ENCODE data around the gene PPFIBP1. TPM values are rescaled to one million over a fixed set of nuclear protein-coding genes. Genes with fewer than 3 reads are reported as not detected.

Gene PPFIBP1
- total RNA-seq, 2 donors from 2014 or later, result 63.9 to 67.5 TPM

DNA sequence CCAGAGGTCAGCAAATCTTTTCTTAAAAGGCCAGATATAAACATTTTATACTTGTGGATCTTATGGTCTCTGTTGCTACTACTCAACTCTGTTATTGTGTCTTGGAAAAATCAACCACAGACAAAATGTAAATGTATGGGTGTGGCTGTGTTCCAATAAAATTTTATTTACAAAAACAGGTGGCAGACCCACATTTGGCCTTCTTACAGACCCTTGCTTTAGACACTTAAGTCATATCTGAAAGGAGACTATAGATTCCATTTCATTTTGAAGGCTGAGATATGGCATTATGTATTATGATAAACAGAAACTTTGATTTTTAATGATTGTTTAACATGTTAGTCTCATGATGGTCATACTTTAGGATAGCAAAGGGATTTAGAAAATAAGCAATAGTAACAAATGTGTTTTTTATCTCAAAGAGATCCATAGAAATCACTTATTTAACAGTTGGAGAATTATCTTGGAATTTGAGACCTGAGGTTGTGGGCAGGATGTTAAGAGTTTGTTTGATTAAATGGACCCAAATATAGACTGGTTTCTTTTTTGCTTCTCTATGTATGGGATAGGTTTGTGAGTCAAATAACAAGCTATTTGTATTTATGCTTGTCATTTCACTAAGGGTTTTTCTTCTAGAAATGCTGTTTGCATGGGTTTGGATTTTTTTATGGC lies 51.2 kb downstream of the PPFIBP1 start:
- Histone ChIP-seq H3K9me3 (no peaks in the 10 kb centered on the region), H3K4me1 (no peaks in the 10 kb centered on the region), H3K4me3 (no peak overlapping the region), H3K36me3 (replicated peaks in 1 of 2; ENCODE audit: insufficient read depth in 1 of 2, low read depth in 2 of 2) (no peaks in the 10 kb centered on the region), H3K27ac (no peak overlapping the region), H3K27me3 (no peaks in the 10 kb centered on the region)
- intact Hi-C loops (cut with DNase I), result no loop called here
- TF ChIP-seq POLR2A (IDR thresholded peaks at IDR 0.05), result no peak
- no peak for DNase-seq
- no peak for ATAC-seq

DNA sequence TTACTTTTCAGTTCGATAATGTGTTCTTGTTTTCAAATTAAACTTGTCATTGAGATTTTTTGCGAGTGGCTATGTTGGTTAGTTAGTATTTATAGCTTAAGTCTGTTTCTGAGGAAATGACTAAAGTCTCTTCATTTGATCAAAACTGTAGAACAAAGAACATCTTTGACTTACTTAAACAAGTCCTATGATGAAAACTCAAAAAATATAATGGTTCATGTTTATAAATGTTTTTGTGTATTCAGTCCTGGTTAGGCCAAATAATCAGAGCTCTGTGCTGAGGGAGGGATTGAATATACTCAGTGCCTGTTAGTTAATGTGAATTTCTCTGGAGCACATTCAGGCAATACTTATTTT lies 51.7 kb downstream of the PPFIBP1 start:
- WGBS, 2 donors, result 48 to 57% methylated on average over 2 of the region's 2 CpGs
- intact Hi-C loops (cut with DNase I), result no loop called here
- ATAC-seq (no peak), DNase-seq (no peak)
- TF ChIP-seq, protein P1, sequence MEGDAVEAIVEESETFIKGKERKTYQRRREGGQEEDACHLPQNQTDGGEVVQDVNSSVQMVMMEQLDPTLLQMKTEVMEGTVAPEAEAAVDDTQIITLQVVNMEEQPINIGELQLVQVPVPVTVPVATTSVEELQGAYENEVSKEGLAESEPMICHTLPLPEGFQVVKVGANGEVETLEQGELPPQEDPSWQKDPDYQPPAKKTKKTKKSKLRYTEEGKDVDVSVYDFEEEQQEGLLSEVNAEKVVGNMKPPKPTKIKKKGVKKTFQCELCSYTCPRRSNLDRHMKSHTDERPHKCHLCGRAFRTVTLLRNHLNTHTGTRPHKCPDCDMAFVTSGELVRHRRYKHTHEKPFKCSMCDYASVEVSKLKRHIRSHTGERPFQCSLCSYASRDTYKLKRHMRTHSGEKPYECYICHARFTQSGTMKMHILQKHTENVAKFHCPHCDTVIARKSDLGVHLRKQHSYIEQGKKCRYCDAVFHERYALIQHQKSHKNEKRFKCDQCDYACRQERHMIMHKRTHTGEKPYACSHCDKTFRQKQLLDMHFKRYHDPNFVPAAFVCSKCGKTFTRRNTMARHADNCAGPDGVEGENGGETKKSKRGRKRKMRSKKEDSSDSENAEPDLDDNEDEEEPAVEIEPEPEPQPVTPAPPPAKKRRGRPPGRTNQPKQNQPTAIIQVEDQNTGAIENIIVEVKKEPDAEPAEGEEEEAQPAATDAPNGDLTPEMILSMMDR (IDR thresholded peaks at IDR 0.05), result no peak
- no peak for TF ChIP-seq POLR2A (IDR thresholded peaks at IDR 0.05)
- Histone ChIP-seq H3K4me3 (no peak overlapping the region), H3K4me1 (no peaks in the 10 kb centered on the region), H3K27ac (no peak overlapping the region), H3K9me3 (no peaks in the 10 kb centered on the region), H3K27me3 (no peaks in the 10 kb centered on the region), H3K36me3 (replicated peaks in 1 of 2; ENCODE audit: insufficient read depth in 1 of 2, low read depth in 2 of 2) (no peaks in the 10 kb centered on the region)

DNA sequence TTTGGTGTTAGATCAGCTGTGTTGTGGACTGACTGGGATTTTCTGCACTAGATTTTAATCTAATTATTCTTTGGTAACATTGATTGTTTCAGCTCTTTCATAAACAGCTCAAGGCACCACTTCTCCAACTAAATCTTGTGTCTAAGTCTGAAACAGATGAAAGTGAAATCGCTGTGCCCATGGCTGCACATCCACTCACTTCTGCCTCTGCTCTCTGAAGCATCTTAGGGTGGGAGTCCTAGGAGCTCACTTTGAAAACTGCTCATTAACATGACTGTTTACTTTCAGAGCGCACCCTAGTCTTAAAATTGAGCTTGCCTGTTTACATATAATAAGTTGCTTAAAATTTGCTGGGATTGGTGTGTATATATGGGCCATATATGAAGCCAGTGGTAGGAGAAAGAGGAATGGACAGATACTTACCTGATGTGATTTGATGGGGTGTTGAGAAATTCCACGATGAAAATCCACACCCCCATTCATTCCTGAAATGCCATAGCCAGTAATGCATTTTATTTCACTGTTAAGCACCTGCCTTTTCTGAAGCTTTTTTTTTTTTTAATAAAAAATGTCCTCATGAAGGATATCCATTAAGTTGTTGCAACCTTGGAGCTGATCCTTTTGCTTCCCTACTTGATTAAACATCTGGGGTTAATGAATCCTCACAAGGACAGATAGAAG lies 52.8 kb downstream of the PPFIBP1 start:
- no peaks in the 10 kb centered on the region for H3K4me1 ChIP-seq
- WGBS, 2 donors, result 81 to 84% methylated on average over 3 of the region's 3 CpGs
- H3K36me3 ChIP-seq (replicated peaks in 1 of 2; ENCODE audit: insufficient read depth in 1 of 2, low read depth in 2 of 2), result no peaks in the 10 kb centered on the region
- no peak overlapping the region for H3K27ac ChIP-seq
- ATAC-seq (no peak), DNase-seq (no peak)
- no peak overlapping the region for H3K4me3 ChIP-seq
- no peaks in the 10 kb centered on the region for H3K27me3 ChIP-seq
- TF ChIP-seq, protein P1 (IDR thresholded peaks at IDR 0.05), result no peak
- no peak for TF ChIP-seq POLR2A (IDR thresholded peaks at IDR 0.05)
- no peaks in the 10 kb centered on the region for H3K9me3 ChIP-seq
- intact Hi-C loops (cut with DNase I), result no loop called here

DNA sequence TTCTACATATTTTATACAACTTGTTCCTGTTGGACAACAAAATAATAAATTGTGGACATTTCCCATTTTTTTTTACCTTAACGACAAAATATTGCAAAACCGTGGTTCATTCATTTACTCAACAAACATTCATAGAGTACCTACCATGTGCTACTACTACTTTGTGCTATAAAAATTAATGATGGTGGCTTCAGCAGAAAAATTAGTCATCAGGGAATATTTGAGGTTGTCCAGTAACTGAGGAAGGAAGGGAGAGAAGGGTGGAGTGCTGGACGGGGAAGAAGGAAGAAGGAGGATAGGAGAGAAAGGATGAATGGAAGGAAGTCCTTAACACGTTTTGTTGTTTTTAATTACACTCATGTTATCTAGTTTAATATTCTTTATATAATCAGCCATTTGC lies 53.7 kb downstream of the PPFIBP1 start:
- intact Hi-C loops (cut with DNase I), result no loop called here
- WGBS, 2 donors, result 73 to 81% methylated on average over 4 of the region's 4 CpGs
- H3K36me3 ChIP-seq (replicated peaks in 1 of 2; ENCODE audit: insufficient read depth in 1 of 2, low read depth in 2 of 2), result no peaks in the 10 kb centered on the region
- H3K4me3 ChIP-seq, result no peak overlapping the region
- ATAC-seq (no peak), DNase-seq (no peak)
- H3K27ac ChIP-seq, result no peak overlapping the region
- TF ChIP-seq, protein P1 (IDR thresholded peaks at IDR 0.05), result no peak
- no peak for TF ChIP-seq POLR2A (IDR thresholded peaks at IDR 0.05)
- H3K9me3 ChIP-seq, result no peaks in the 10 kb centered on the region
- peaks cover 5% of the 10 kb centered on the region for H3K4me1 ChIP-seq
- H3K27me3 ChIP-seq, result no peaks in the 10 kb centered on the region

DNA sequence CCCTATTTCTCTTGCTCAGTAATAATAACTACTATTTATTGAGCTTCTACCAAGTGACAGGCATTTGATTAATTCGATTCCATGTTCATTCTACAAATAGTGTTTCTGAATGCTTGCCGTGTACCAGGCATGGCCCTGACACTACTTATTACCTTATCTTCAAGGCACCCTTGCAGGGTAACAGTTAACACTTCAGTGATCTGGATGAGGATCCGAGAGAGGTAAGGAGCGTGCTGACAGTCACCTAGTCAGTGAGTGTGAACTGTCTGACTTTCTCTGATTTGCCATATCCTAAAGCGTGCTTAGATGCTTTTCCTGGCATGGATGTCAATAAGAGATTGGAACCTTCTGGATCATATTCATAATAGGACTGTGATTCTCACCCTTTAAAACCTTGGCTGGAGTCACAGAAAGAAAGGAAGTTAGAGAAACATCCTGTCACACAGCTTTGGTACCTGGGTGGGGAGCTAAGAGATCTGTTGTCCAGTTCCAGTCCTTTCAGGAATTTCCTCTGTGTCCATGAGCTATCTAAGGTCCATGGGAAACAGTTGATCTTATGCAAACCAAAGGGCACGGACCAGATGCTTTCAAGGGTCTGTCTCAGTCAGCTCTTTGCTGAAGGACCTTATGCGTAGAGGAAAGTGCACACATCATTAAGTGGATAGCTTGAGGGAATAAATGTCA lies 54.8 kb downstream of the PPFIBP1 start:
- H3K4me1 ChIP-seq, result peaks cover 10% of the 10 kb centered on the region
- no peaks in the 10 kb centered on the region for H3K27me3 ChIP-seq
- H3K36me3 ChIP-seq (replicated peaks in 1 of 2; ENCODE audit: insufficient read depth in 1 of 2, low read depth in 2 of 2), result no peaks in the 10 kb centered on the region
- ATAC-seq (no peak), DNase-seq (no peak)
- H3K9me3 ChIP-seq, result no peaks in the 10 kb centered on the region
- no peak overlapping the region for H3K4me3 ChIP-seq
- H3K27ac ChIP-seq, result no peak overlapping the region
- TF ChIP-seq, protein P1 (IDR thresholded peaks at IDR 0.05), result no peak
- no peak for TF ChIP-seq POLR2A (IDR thresholded peaks at IDR 0.05)
- WGBS, 2 donors, result 76 to 80% methylated on average over 7 of the region's 7 CpGs
- intact Hi-C loops (cut with DNase I), result no loop called here
